Measurements from ENCODE around the gene SRP72.
A peak's percentile ranks its signal among the peaks of the same experiment; 100 is the strongest.

The SRP72 gene, protein sequence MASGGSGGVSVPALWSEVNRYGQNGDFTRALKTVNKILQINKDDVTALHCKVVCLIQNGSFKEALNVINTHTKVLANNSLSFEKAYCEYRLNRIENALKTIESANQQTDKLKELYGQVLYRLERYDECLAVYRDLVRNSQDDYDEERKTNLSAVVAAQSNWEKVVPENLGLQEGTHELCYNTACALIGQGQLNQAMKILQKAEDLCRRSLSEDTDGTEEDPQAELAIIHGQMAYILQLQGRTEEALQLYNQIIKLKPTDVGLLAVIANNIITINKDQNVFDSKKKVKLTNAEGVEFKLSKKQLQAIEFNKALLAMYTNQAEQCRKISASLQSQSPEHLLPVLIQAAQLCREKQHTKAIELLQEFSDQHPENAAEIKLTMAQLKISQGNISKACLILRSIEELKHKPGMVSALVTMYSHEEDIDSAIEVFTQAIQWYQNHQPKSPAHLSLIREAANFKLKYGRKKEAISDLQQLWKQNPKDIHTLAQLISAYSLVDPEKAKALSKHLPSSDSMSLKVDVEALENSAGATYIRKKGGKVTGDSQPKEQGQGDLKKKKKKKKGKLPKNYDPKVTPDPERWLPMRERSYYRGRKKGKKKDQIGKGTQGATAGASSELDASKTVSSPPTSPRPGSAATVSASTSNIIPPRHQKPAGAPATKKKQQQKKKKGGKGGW

DNA sequence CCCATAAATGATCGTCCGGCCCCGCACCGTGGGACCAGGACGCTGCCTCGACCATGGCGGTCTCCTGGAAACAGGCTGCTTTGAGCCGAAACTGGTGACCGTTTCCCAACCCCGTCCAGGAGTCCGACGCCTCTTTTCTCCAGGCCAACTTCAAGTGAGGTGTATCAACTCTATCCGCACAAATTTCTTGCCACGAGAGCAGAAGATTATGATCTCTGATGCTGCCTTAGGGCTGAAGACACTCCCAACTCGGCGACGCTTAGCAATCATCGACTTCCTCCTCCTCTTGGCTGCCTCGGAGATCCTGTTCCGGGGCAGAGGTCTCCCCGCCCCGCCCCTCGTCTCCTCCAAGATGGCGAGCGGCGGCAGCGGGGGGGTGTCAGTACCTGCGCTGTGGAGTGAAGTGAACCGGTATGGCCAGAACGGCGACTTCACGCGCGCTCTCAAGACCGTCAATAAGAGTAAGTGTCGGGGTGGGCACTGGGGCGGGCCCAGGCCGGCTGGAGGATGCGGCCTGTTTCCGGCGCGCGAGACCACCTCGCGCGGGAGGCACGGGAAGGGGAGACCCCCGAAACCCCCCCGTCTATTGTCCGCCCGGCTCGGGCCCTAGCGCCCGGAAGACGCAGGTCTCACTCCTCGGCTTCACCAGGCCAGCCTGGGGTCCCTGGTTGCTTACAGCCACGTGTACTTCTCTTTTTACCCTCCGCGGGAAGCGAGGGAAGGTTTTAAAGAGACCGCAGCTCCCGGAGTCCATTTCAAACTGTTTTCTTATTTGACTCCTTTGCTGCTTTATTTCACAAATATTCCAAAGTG, at the start of gene SRP72:
Gene SRP72, plus strand, starts transcription at position 334 of the 813 bp plus-strand sequence. Its CDS starts 19 bp downstream, at position 353.
- Histone ChIP-seq H3K27me3 (ENCODE audit: insufficient read depth, low read length, poor library complexity) (no peaks in the 10 kb centered on the region), H3K27ac (ENCODE audit: low read length) (peak within 1 kb of the TSS; percentile 91), H4K20me1 (ENCODE audit: insufficient read depth, low read length) (peaks cover 15% of the 10 kb centered on the region; the same call in 1 of the 2 replicates), H3K36me3 (ENCODE audit: insufficient read depth, low read length) (peaks cover 38% of the 10 kb centered on the region), H3K4me3 (ENCODE audit: low read depth in 1 of 2, low read length in 2 of 2) (peak within 1 kb of the TSS; percentile 81 to 87), H3K4me1 (ENCODE audit: insufficient read depth, low read length) (peaks cover 51% of the 10 kb centered on the region), H3K9ac (ENCODE audit: low read depth, low read length) (peak within 1 kb of the TSS; percentile 79), H3K79me2 (ENCODE audit: insufficient read depth, low read length) (peaks cover 73% of the 10 kb centered on the region), H3K4me2 (ENCODE audit: insufficient read depth, low read length) (peak within 1 kb of the TSS; percentile 79), H3K9me3 (ENCODE audit: insufficient read depth, low read length, severe bottlenecking) (no peaks in the 10 kb centered on the region), H2AFZ (ENCODE audit: low read depth, low read length) (peak within 1 kb of the TSS; percentile 95)
- DNase-seq = peak; percentile 89
- TF ChIP-seq EZH2 (IDR thresholded peaks at IDR 0.05; ENCODE audit: borderline replicate concordance, low read depth, low read length, severe bottlenecking) = no peak
- TF ChIP-seq CTCF (IDR thresholded peaks at IDR 0.05; ENCODE audit: borderline replicate concordance, extremely low read depth, low read length, poor library complexity, severe bottlenecking) = no peak
- peak; percentile 92 for ATAC-seq (ENCODE audit: insufficient read depth, low read depth)

- Histone ChIP-seq H3K27ac (ENCODE audit: low read length) (no peak overlapping the region), H2AFZ (ENCODE audit: low read depth, low read length) (no peak overlapping the region), H3K4me2 (ENCODE audit: insufficient read depth, low read length) (no peak overlapping the region), H3K9ac (ENCODE audit: low read depth, low read length) (no peak overlapping the region), H3K4me3 (ENCODE audit: low read depth in 1 of 2, low read length in 2 of 2) (no peak overlapping the region), H3K4me1 (ENCODE audit: insufficient read depth, low read length) (no peaks in the 10 kb centered on the region), H4K20me1 (ENCODE audit: insufficient read depth, low read length) (peaks cover 54% of the 10 kb centered on the region; the same call in 1 of the 2 replicates), H3K27me3 (ENCODE audit: insufficient read depth, low read length, poor library complexity) (no peaks in the 10 kb centered on the region), H3K9me3 (ENCODE audit: insufficient read depth, low read length, severe bottlenecking) (no peaks in the 10 kb centered on the region), H3K79me2 (ENCODE audit: insufficient read depth, low read length) (peaks cover 100% of the 10 kb centered on the region), H3K36me3 (ENCODE audit: insufficient read depth, low read length) (no peaks in the 10 kb centered on the region)
- DNase-seq (no peak), ATAC-seq (ENCODE audit: insufficient read depth, low read depth) (no peak)
- TF ChIP-seq CTCF (IDR thresholded peaks at IDR 0.05; ENCODE audit: borderline replicate concordance, extremely low read depth, low read length, poor library complexity, severe bottlenecking) (no peak), EZH2 (IDR thresholded peaks at IDR 0.05; ENCODE audit: borderline replicate concordance, low read depth, low read length, severe bottlenecking) (no peak)
These were observed 43.2 kb upstream of the SRP72 start for GRCh38 chr4:56424176-56424575.

DNA sequence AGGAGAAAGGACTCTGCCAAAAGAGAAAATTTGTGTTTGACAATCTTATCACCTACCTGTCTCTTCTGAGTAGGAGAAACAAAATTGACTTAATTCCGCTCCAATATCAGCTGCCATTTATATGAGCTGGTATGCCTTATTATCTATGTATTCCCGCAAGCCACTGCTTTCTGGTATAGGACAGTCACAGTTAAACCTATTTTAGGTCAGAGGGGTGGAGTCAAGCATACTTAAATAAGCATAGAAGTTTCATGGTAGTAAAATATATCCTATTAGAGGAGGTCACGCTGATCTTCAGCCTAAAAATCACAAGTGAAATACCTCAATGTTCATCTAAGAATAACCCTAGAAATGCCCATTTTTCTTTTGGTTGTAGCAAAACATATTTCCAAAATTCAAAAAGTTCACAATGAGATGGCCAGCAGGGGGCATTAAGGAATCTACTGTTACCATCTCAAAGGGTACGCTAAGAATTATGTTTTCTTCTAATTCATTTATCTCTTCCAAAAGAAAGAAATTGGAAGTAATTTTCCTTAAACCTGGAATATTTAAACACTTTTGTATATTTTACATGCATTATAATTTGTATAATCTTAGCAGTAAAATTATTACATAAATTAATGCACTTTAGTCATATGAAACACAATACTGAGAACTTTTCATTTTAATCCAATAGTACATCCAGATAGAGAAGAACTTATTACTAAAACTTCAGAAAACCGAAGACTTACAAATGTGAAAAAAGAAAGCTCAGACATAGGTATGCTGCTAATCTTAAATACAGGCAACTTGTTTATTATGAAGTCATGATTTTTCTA, 42.5 kb upstream of the SRP72 start:
- TF ChIP-seq EZH2 (IDR thresholded peaks at IDR 0.05; ENCODE audit: borderline replicate concordance, low read depth, low read length, severe bottlenecking) = no peak
- TF ChIP-seq CTCF (IDR thresholded peaks at IDR 0.05; ENCODE audit: borderline replicate concordance, extremely low read depth, low read length, poor library complexity, severe bottlenecking) = peak; percentile 65
- Histone ChIP-seq H3K4me2 (ENCODE audit: insufficient read depth, low read length) (no peak overlapping the region), H2AFZ (ENCODE audit: low read depth, low read length) (no peak overlapping the region), H3K27me3 (ENCODE audit: insufficient read depth, low read length, poor library complexity) (no peaks in the 10 kb centered on the region), H3K79me2 (ENCODE audit: insufficient read depth, low read length) (peaks cover 100% of the 10 kb centered on the region), H3K27ac (ENCODE audit: low read length) (no peak overlapping the region), H4K20me1 (ENCODE audit: insufficient read depth, low read length) (peaks cover 55% of the 10 kb centered on the region; the same call in 1 of the 2 replicates), H3K9ac (ENCODE audit: low read depth, low read length) (no peak overlapping the region), H3K36me3 (ENCODE audit: insufficient read depth, low read length) (no peaks in the 10 kb centered on the region), H3K4me1 (ENCODE audit: insufficient read depth, low read length) (peaks cover under 1% of the 10 kb centered on the region; the same call in 1 of the 2 replicates), H3K9me3 (ENCODE audit: insufficient read depth, low read length, severe bottlenecking) (no peaks in the 10 kb centered on the region), H3K4me3 (ENCODE audit: low read depth in 1 of 2, low read length in 2 of 2) (no peak overlapping the region)
- ATAC-seq (ENCODE audit: insufficient read depth, low read depth) = peak; percentile 49; the same call in 1 of the 3 replicates
- DNase-seq = no peak
